Suprapubic skin (tissue), 4 donors: Measurements from ENCODE around the gene ETS1.

Experiments used
- CTCF ChIP-seq, 2 donors: fragments of 200-600 bp in 1 of 2; fragments of 450-650 bp in 1 of 2; sonication (generic) in 1 of 2; IDR thresholded peaks; one replicate each; pipeline ENCODE4 v1.5.1; 2016 to 2019; ENCODE audit warnings: antibody characterized with exemption in 2 of 2, mild to moderate bottlenecking in 1 of 2, moderate library complexity in 1 of 2
- EP300 ChIP-seq: sonication (generic); formaldehyde crosslinking; IDR thresholded peaks from one replicate; pipeline ENCODE4 v1.6.1; 2017; ENCODE audit warnings: antibody characterized with exemption
- POLR2A ChIP-seq, 2 donors: fragments of 450-650 bp; IDR thresholded peaks; one replicate each; pipeline ENCODE4 v1.6.1; 2017; ENCODE audit warnings: antibody characterized with exemption in 2 of 2, mild to moderate bottlenecking in 2 of 2, moderate library complexity in 2 of 2
- POLR2AphosphoS5 ChIP-seq, 3 donors: sonication (generic); formaldehyde crosslinking; IDR thresholded peaks; one replicate each; pipeline ENCODE4 v1.6.1; 2017; ENCODE audit warnings: antibody characterized with exemption in 3 of 3

GRCh38 chr11:128453444-128454336 lies 133.7 kb downstream of the ETS1 start:
- TF ChIP-seq CTCF (IDR thresholded peaks at IDR 0.05) (no peak), EP300 (no peak), POLR2A (IDR thresholded peaks at IDR 0.05) (no peak), POLR2AphosphoS5 (IDR thresholded peaks at IDR 0.05) (no peak)
